Tibial nerve (tissue), 4 donors: ENCODE results near the gene MTCP1.

Experiments used
- CTCF ChIP-seq, 5 experiments: fragments of 200-600 bp in 3 of 5; fragments of 450-650 bp in 2 of 5; sonication (generic) in 3 of 5; IDR thresholded peaks; one replicate each; pipeline ENCODE4 v1.5.1; 2016 to 2019; ENCODE audit warnings: antibody characterized with exemption in 5 of 5, mild to moderate bottlenecking in 3 of 5, moderate library complexity in 2 of 5
- EP300 ChIP-seq, 2 donors: sonication (generic); formaldehyde crosslinking; IDR thresholded peaks; one replicate each; pipeline ENCODE4 v1.6.1; 2017; ENCODE audit warnings: antibody characterized with exemption in 2 of 2, mild to moderate bottlenecking in 1 of 2
- POLR2A ChIP-seq, 2 donors: fragments of 450-650 bp; IDR thresholded peaks; one replicate each; pipeline ENCODE4 v1.6.1; 2017; ENCODE audit warnings: antibody characterized with exemption in 2 of 2, mild to moderate bottlenecking in 2 of 2, moderate library complexity in 2 of 2

GRCh38 chrX:155026727-155027508, 44.0 kb downstream of the MTCP1 start, which contains the start of gene FUNDC2:
- TF ChIP-seq EP300 (IDR thresholded peaks at IDR 0.05) (peak; percentile 53 to 81), CTCF (IDR thresholded peaks at IDR 0.05) (peak in 2 of 5 experiments; percentile 8 to 37), POLR2A (IDR thresholded peaks at IDR 0.05) (peak; percentile 27 to 72)
